Measurements from ENCODE around the gene PPP1R14D. TPM values are rescaled to one million over a fixed set of nuclear protein-coding genes. Genes with fewer than 3 reads are reported as not detected.
A peak's percentile ranks its signal among the peaks of the same experiment; 100 is the strongest.

Gene PPP1R14D
- total RNA-seq, 1 experiment from 2014 or later = 0.33 TPM

DNA sequence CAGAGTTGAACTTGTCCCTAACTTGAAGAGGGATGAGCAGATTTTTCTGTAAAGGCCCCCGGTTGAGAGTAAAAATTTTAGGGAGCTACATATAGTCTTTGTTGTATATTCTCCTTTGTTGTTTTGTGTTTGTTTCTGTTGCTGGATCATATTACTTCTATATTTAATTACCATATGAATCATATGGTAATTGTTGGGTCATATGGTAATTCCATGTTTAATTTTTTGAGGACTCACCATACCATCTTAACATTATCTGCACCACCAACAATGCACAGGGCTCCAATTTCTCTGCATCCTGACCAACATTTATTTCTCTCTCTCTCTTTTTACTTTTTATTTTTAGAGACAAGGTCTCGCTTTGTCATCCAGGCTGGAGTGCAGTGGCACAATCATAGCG, 29.0 kb downstream of the PPP1R14D start:
- TF ChIP-seq EZH2 (IDR thresholded peaks at IDR 0.05; ENCODE audit: low read length, unreplicated experiment) (no peak), EZH2phosphoT487 (IDR thresholded peaks at IDR 0.05; ENCODE audit: borderline replicate concordance, low read length) (no peak)
- TF ChIP-seq, protein P1, sequence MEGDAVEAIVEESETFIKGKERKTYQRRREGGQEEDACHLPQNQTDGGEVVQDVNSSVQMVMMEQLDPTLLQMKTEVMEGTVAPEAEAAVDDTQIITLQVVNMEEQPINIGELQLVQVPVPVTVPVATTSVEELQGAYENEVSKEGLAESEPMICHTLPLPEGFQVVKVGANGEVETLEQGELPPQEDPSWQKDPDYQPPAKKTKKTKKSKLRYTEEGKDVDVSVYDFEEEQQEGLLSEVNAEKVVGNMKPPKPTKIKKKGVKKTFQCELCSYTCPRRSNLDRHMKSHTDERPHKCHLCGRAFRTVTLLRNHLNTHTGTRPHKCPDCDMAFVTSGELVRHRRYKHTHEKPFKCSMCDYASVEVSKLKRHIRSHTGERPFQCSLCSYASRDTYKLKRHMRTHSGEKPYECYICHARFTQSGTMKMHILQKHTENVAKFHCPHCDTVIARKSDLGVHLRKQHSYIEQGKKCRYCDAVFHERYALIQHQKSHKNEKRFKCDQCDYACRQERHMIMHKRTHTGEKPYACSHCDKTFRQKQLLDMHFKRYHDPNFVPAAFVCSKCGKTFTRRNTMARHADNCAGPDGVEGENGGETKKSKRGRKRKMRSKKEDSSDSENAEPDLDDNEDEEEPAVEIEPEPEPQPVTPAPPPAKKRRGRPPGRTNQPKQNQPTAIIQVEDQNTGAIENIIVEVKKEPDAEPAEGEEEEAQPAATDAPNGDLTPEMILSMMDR (conservative IDR thresholded peaks at IDR 0.05; ENCODE audit: low read depth, low read length) = no peak
- Histone ChIP-seq H3K27me3 (ENCODE audit: low read length) (no peaks in the 10 kb centered on the region), H3K4me1 (ENCODE audit: insufficient read depth, low read length) (no peaks in the 10 kb centered on the region; the same call in 1 of the 2 replicates), H4K20me1 (ENCODE audit: low read length) (no peaks in the 10 kb centered on the region), H3K9me3 (ENCODE audit: low read length) (no peaks in the 10 kb centered on the region), H3K79me2 (ENCODE audit: low read length) (peaks cover 39% of the 10 kb centered on the region), H3F3A (ENCODE audit: low read length, unreplicated experiment) (no peaks in the 10 kb centered on the region), H3K4me3 (ENCODE audit: low read length) (no peak overlapping the region), H3K27ac (ENCODE audit: low read length) (no peak overlapping the region), H3K4me2 (ENCODE audit: low read length) (no peak overlapping the region), H3K9me2 (replicated peaks; ENCODE audit: low read length) (no peaks in the 10 kb centered on the region), H3K36me3 (ENCODE audit: low read depth, low read length) (0 out of 2 replicates have a peak, but pooled peaks cover 3% of the 10 kb centered on the region), H3K9ac (ENCODE audit: low read length) (no peak overlapping the region), H2AFZ (ENCODE audit: low read length) (no peak overlapping the region)
- BruUV-seq (replicated peaks) = no TSS peak
- peak; percentile 29 for ATAC-seq
- no peak for DNase-seq
- CTCF ChIA-PET = no interaction called here
- intact Hi-C loops (cut with micrococcal nuclease) = no loop called here
- POLR2A ChIA-PET (ENCODE audit: unreplicated experiment) = interaction anchor here (0.7 kb wide), 1 partner anchor 56 kb away, joined by 3 read pairs; no protein-coding TSS in a partner anchor

DNA sequence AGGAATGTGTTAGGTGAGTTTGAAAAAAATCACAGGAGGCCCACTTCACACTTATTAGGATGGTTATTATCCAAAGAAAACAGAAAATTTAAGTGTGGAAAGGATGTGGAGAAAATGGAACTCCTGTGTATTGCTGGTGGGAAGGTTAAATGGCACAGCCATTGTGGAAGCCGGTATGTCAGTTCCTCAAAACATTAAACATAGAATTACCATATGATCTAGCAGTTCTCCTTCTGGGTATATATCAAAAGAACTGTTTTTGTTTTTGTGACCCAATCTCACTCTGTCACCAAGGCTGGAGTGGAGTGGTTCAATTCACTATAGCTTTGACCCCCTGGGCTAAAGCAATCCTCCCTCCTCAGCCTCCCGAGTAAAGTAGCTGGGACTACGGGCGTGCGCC, 32.0 kb downstream of the PPP1R14D start:
- ChIA-PET POLR2A (ENCODE audit: unreplicated experiment) (interaction anchor here (0.7 kb wide), 1 partner anchor 30 kb away, joined by 3 read pairs; no protein-coding TSS in a partner anchor), CTCF (no interaction called here)
- no peak for TF ChIP-seq EZH2phosphoT487 (IDR thresholded peaks at IDR 0.05; ENCODE audit: borderline replicate concordance, low read length)
- no peak for TF ChIP-seq EZH2 (IDR thresholded peaks at IDR 0.05; ENCODE audit: low read length, unreplicated experiment)
- TF ChIP-seq, protein P1 (conservative IDR thresholded peaks at IDR 0.05; ENCODE audit: low read depth, low read length) = no peak
- H3K27me3 ChIP-seq (ENCODE audit: low read length) = no peaks in the 10 kb centered on the region
- H3K9ac ChIP-seq (ENCODE audit: low read length) = no peak overlapping the region
- no peak for ATAC-seq
- H4K20me1 ChIP-seq (ENCODE audit: low read length) = no peaks in the 10 kb centered on the region
- peaks cover 41% of the 10 kb centered on the region for H3K79me2 ChIP-seq (ENCODE audit: low read length)
- no peak for DNase-seq
- no peak overlapping the region for H2AFZ ChIP-seq (ENCODE audit: low read length)
- no peak overlapping the region for H3K4me3 ChIP-seq (ENCODE audit: low read length)
- H3K4me2 ChIP-seq (ENCODE audit: low read length) = no peak overlapping the region
- H3K4me1 ChIP-seq (ENCODE audit: insufficient read depth, low read length) = peaks cover 23% of the 10 kb centered on the region
- BruUV-seq (replicated peaks) = no TSS peak
- intact Hi-C loops (cut with micrococcal nuclease) = no loop called here
- 0 out of 2 replicates have a peak, but pooled peaks cover 3% of the 10 kb centered on the region for H3K36me3 ChIP-seq (ENCODE audit: low read depth, low read length)
- no peaks in the 10 kb centered on the region for H3K9me2 ChIP-seq (replicated peaks; ENCODE audit: low read length)
- H3K27ac ChIP-seq (ENCODE audit: low read length) = 0 out of 2 replicates have a peak overlapping the region, but pooled peaks have one; percentile 2
- no peaks in the 10 kb centered on the region for H3K9me3 ChIP-seq (ENCODE audit: low read length)
- no peaks in the 10 kb centered on the region for H3F3A ChIP-seq (ENCODE audit: low read length, unreplicated experiment)

DNA sequence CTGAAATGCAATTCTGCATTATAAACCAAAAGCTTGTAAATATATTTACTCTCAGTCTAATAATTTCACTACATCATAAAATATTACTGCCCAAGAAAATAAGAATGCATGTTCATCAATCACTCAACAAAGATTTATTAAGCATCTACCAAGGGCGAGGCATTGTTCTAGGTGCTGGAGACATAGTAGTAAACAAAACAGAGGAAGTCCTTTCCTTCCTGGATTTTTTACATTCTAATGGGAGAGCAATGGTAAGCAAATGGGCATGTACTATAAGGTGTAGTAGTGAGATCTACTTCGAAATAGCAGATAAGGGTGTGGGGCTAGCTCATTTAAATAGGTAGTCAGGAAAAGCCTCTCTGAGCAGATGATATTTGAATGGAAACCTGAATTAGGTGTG, 32.5 kb downstream of the PPP1R14D start:
- Histone ChIP-seq H3K9me2 (replicated peaks; ENCODE audit: low read length) (no peaks in the 10 kb centered on the region), H2AFZ (ENCODE audit: low read length) (no peak overlapping the region), H4K20me1 (ENCODE audit: low read length) (no peaks in the 10 kb centered on the region), H3F3A (ENCODE audit: low read length, unreplicated experiment) (no peaks in the 10 kb centered on the region), H3K9ac (ENCODE audit: low read length) (no peak overlapping the region), H3K9me3 (ENCODE audit: low read length) (no peaks in the 10 kb centered on the region), H3K4me3 (ENCODE audit: low read length) (no peak overlapping the region), H3K27ac (ENCODE audit: low read length) (0 out of 2 replicates have a peak overlapping the region, but pooled peaks have one; percentile 2), H3K79me2 (ENCODE audit: low read length) (peaks cover 38% of the 10 kb centered on the region), H3K36me3 (ENCODE audit: low read depth, low read length) (0 out of 2 replicates have a peak, but pooled peaks cover 2% of the 10 kb centered on the region), H3K4me2 (ENCODE audit: low read length) (no peak overlapping the region), H3K4me1 (ENCODE audit: insufficient read depth, low read length) (peaks cover 23% of the 10 kb centered on the region), H3K27me3 (ENCODE audit: low read length) (no peaks in the 10 kb centered on the region)
- TF ChIP-seq, protein P1 (conservative IDR thresholded peaks at IDR 0.05; ENCODE audit: low read depth, low read length) = no peak
- TF ChIP-seq EZH2phosphoT487 (IDR thresholded peaks at IDR 0.05; ENCODE audit: borderline replicate concordance, low read length) (no peak), EZH2 (IDR thresholded peaks at IDR 0.05; ENCODE audit: low read length, unreplicated experiment) (no peak)
- no peak for DNase-seq
- intact Hi-C loops (cut with micrococcal nuclease) = no loop called here
- peak; percentile 42 for ATAC-seq
- CTCF ChIA-PET = interaction anchor here (0.5 kb wide), 1 partner anchor 145 kb away, joined by 3 read pairs; no protein-coding TSS in a partner anchor
- BruUV-seq (replicated peaks) = no TSS peak
- POLR2A ChIA-PET (ENCODE audit: unreplicated experiment) = interaction anchor here (0.7 kb wide), 1 partner anchor 29 kb away, joined by 3 read pairs; no protein-coding TSS in a partner anchor
